OCI-M1 (cell line): ENCODE data around the gene GABRB3.

ENCODE experiments used
- DNase-seq: peaks from one replicate; lab custom pipeline; 2025; lab: John Stamatoyannopoulos, UW

Gene GABRB3

GRCh38 chr15:26628879-26629529 lies 143.9 kb downstream of the GABRB3 start:
- no peak for DNase-seq

GRCh38 chr15:26628071-26628470 lies 144.8 kb downstream of the GABRB3 start:
- no peak for DNase-seq

- DNase-seq, result no peak
Observed at GRCh38 chr15:26624128-26624527, 148.7 kb downstream of the GABRB3 start.

- DNase-seq, result no peak
Observed at GRCh38 chr15:26623071-26623470, 149.8 kb downstream of the GABRB3 start.

GRCh38 chr15:26621816-26622215 lies 151.1 kb downstream of the GABRB3 start:
- DNase-seq, result no peak

- no peak for DNase-seq
Observed at GRCh38 chr15:26620528-26621458, 152.1 kb downstream of the GABRB3 start.

- DNase-seq, result no peak
Observed at GRCh38 chr15:26615927-26616302, 157.0 kb downstream of the GABRB3 start.

GRCh38 chr15:26615188-26615926 lies 157.5 kb downstream of the GABRB3 start:
- DNase-seq, result no peak

- DNase-seq, result no peak
Observed at GRCh38 chr15:26614734-26615133, 158.1 kb downstream of the GABRB3 start.

GRCh38 chr15:26598704-26599103 lies 174.2 kb downstream of the GABRB3 start:
- DNase-seq, result no peak

- DNase-seq, result no peak
Observed at GRCh38 chr15:26595611-26596010, 177.3 kb downstream of the GABRB3 start.

GRCh38 chr15:26590676-26591075 lies 182.2 kb downstream of the GABRB3 start:
- no peak for DNase-seq

GRCh38 chr15:26582840-26583239 lies 190.0 kb downstream of the GABRB3 start:
- DNase-seq, result no peak

- no peak for DNase-seq
Observed at GRCh38 chr15:26580943-26581342, 191.9 kb downstream of the GABRB3 start.

- DNase-seq, result no peak
Observed at GRCh38 chr15:26572602-26573350, 200.1 kb downstream of the GABRB3 start.

GRCh38 chr15:26571346-26571745 lies 201.5 kb downstream of the GABRB3 start:
- no peak for DNase-seq

- DNase-seq, result no peak
Observed at GRCh38 chr15:26565542-26565941, 207.3 kb downstream of the GABRB3 start.

- DNase-seq, result no peak
Observed at GRCh38 chr15:26564361-26564760, 208.5 kb downstream of the GABRB3 start.

- DNase-seq, result no peak
Observed at GRCh38 chr15:26562336-26562735, 210.5 kb downstream of the GABRB3 start.

GRCh38 chr15:26561896-26562295 lies 211.0 kb downstream of the GABRB3 start:
- DNase-seq, result no peak

GRCh38 chr15:26561130-26561529 lies 211.7 kb downstream of the GABRB3 start:
- DNase-seq, result no peak

- DNase-seq, result no peak
Observed at GRCh38 chr15:26555898-26556297, 217.0 kb downstream of the GABRB3 start.
